Lung (tissue), 12 donors: ENCODE measurements around the gene ZNF324B. TPM values are rescaled to one million over a fixed set of nuclear protein-coding genes. Genes with fewer than 3 reads are reported as not detected.

Experiments used
- ATAC-seq: fragments of 200-7000 bp; cut with Tn5 transposase; one replicate; pipeline ENCODE4 v1.9.1; 2020; ENCODE audit warnings: moderate number of reproducible peaks; ENCODE audit not compliant: insufficient read depth, low FRiP score
- DNase-seq, 3 donors: peaks; one replicate each; pipeline ENCODE4 v3.0.0-alpha.2; 2013 to 2017
- H3K27ac ChIP-seq, 2 donors: one replicate each; pipeline ENCODE4 v1.5.1; 2013; ENCODE audit warnings: mild to moderate bottlenecking in 2 of 2, moderate library complexity in 2 of 2, control low read depth in 1 of 2, inconsistent platforms in 1 of 2, low read depth in 1 of 2, low read length in 1 of 2
- H3K27me3 ChIP-seq, 3 donors: one replicate each; pipeline ENCODE4 v1.5.1; 2013; ENCODE audit warnings: low read length in 2 of 3; ENCODE audit not compliant: control insufficient read depth in 3 of 3, insufficient read depth in 3 of 3
- H3K36me3 ChIP-seq, 4 donors: one replicate each; pipeline ENCODE4 v1.5.1; 2013; ENCODE audit warnings: low read length in 4 of 4, mild to moderate bottlenecking in 1 of 4, moderate library complexity in 1 of 4; ENCODE audit not compliant: control insufficient read depth in 4 of 4, insufficient read depth in 4 of 4
- H3K4me1 ChIP-seq, 5 donors: one replicate each; pipeline ENCODE4 v1.5.1; 2013; ENCODE audit warnings: low read length in 5 of 5, mild to moderate bottlenecking in 2 of 5, moderate library complexity in 1 of 5; ENCODE audit not compliant: control insufficient read depth in 5 of 5, insufficient read depth in 5 of 5
- H3K4me3 ChIP-seq: one replicate; pipeline ENCODE4 v1.5.1; 2013; ENCODE audit warnings: mild to moderate bottlenecking, control low read depth, moderate library complexity
- H3K9ac ChIP-seq, 2 donors: one replicate each; pipeline ENCODE4 v1.5.1; 2013; ENCODE audit warnings: low read length in 2 of 2, control low read depth in 1 of 2; ENCODE audit not compliant: insufficient read depth in 1 of 2
- H3K9me3 ChIP-seq, 4 donors: one replicate each; pipeline ENCODE4 v1.5.1; 2013; ENCODE audit warnings: low read length in 3 of 4, mild to moderate bottlenecking in 1 of 4, moderate library complexity in 1 of 4; ENCODE audit not compliant: control insufficient read depth in 4 of 4, insufficient read depth in 3 of 4
- WGBS, 2 donors: extraction: QIAGEN DNeasy Blood & Tissue Kit; methylation state at CpG; one replicate each; pipeline ENCODE4 v1.1.7; 2013; 5-methylcytosine and 5-hydroxymethylcytosine counted together
- polyA plus RNA-seq, 2 donors: library from polyadenylated mRNA; stranded (reverse); fragments of 200-250 nt; gene quantifications; one replicate each; pipeline ENCODE4 v1.2.1, GENCODE V29; 2013
- total RNA-seq, 2 donors: library from RNA; depleted of rRNA in 1 of 2; stranded (reverse); fragments of >200 nt in 1 of 2; gene quantifications; one replicate each; pipeline ENCODE4 v1.2.1, GENCODE V29; 2014 to 2021
- TF ChIP-seq, protein P1 (sequence below): IDR thresholded peaks from 2 replicates; pipeline ENCODE4 v1.5.1; 2012; ENCODE audit warnings: mild to moderate bottlenecking; ENCODE audit errors: control extremely low read depth, extremely low read depth
- donor health status: control.
- donor health status: control.
- donor health status: Bipolar disorder and iron deficiency.
- donor health status: healthy.
- donor health status: DM: yes; HTN: yes; CAD: no.

ZNF324B gene
- total and polyA plus RNA-seq, 4 donors: 2.8 to 9.3 (median 6.1) TPM

DNA sequence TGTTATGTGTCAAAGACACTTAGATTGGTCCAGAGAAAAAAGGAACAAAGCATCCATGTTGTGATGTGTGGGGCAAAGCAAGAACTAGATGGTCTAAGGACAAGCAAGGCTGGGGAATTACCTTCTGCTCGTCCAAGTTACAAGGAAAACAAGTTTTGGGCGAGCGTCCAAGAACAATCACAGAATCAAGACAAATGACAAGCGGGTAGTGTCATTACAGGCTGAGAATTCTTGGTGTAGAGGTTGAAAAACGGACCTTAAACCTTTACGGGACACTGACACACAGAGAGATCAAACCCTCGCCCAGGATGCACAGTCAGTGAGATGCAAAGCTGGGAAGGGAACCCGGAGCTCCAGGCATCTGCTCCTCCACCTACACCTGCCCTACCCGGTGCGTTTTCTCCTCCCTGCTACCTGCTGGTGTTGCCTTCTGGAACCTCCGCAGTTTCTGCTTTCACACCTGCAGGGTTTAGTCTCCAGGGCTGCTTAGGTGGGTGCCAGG, 515 bp upstream of the ZNF324B start:
- peaks cover 0 to 4% (median 0%) of the 10 kb centered on the region in 5 donors for H3K4me1 ChIP-seq
- H3K9me3 ChIP-seq: peaks cover 0 to 2% (median 0%) of the 10 kb centered on the region in 4 donors
- H3K27me3 ChIP-seq: no peaks in the 10 kb centered on the region
- no peak for ATAC-seq
- TF ChIP-seq, protein P1, sequence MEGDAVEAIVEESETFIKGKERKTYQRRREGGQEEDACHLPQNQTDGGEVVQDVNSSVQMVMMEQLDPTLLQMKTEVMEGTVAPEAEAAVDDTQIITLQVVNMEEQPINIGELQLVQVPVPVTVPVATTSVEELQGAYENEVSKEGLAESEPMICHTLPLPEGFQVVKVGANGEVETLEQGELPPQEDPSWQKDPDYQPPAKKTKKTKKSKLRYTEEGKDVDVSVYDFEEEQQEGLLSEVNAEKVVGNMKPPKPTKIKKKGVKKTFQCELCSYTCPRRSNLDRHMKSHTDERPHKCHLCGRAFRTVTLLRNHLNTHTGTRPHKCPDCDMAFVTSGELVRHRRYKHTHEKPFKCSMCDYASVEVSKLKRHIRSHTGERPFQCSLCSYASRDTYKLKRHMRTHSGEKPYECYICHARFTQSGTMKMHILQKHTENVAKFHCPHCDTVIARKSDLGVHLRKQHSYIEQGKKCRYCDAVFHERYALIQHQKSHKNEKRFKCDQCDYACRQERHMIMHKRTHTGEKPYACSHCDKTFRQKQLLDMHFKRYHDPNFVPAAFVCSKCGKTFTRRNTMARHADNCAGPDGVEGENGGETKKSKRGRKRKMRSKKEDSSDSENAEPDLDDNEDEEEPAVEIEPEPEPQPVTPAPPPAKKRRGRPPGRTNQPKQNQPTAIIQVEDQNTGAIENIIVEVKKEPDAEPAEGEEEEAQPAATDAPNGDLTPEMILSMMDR: no peak
- DNase-seq: peak in 2 of 3 donors; percentile 18 to 36
- peaks cover 0 to 6% (median 2%) of the 10 kb centered on the region in 4 donors for H3K36me3 ChIP-seq
- 7 to 9% methylated on average over 11 of the region's 11 CpGs for WGBS, 2 donors
- peak overlapping the region in 1 of 2 donors; percentile 0 for H3K9ac ChIP-seq
- peak overlapping the region in 1 of 2 donors; percentile 17 for H3K27ac ChIP-seq
- H3K4me3 ChIP-seq: peak overlapping the region; percentile 15

DNA sequence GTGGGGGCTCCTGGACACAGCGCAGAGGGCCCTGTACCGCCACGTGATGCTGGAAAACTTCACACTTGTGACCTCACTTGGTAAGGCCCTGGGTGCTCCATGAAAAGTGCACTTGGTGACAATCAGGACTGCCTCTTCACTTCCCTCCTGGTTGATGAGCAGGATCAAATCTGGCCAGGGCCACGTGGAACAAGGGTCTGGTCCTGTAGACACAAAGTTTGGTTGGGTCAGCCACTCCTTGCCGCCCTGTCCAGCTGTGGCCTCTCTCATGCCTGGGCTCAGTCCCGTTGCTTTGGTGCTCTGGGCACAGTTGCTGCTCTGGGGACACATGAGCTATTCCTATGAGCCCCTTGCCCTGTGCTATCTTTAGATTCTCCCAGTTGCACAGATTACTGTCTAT, 2.3 kb downstream of the ZNF324B start:
- DNase-seq (no peak), ATAC-seq (no peak)
- Histone ChIP-seq H3K27me3 (no peaks in the 10 kb centered on the region), H3K27ac (no peak overlapping the region), H3K9me3 (peaks cover 0 to 2% (median 0%) of the 10 kb centered on the region in 4 donors), H3K4me1 (peaks cover 0 to 4% (median 0%) of the 10 kb centered on the region in 5 donors), H3K9ac (no peak overlapping the region), H3K4me3 (no peak overlapping the region), H3K36me3 (peaks cover 3 to 16% (median 9%) of the 10 kb centered on the region in 4 donors)
- 97% methylated on average over 6 of the region's 6 CpGs for WGBS, 2 donors
- TF ChIP-seq, protein P1: no peak

DNA sequence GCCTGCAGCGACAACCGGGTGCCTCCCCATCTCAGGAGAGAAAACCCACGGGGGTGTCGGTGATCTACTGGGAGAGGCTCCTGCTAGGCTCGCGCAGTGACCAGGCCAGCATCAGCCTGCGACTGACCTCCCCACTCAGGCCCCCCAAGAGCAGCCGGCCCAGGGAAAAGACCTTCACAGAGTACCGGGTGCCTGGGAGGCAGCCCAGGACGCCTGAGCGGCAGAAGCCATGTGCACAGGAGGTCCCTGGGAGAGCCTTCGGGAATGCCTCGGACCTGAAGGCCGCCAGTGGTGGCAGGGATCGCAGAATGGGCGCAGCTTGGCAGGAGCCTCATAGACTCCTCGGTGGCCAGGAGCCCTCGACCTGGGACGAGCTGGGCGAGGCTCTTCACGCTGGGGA, 3.9 kb downstream of the ZNF324B start:
- H3K9ac ChIP-seq: no peak overlapping the region
- ATAC-seq: no peak
- no peaks in the 10 kb centered on the region for H3K9me3 ChIP-seq
- H3K27ac ChIP-seq: no peak overlapping the region
- H3K4me1 ChIP-seq: peaks cover 0 to 4% (median 0%) of the 10 kb centered on the region in 5 donors
- H3K4me3 ChIP-seq: no peak overlapping the region
- H3K36me3 ChIP-seq: peaks cover 3 to 16% (median 10%) of the 10 kb centered on the region in 4 donors
- H3K27me3 ChIP-seq: no peaks in the 10 kb centered on the region
- WGBS, 2 donors: 96% methylated on average over 20 to 21 of the region's 21 CpGs
- DNase-seq: no peak
- TF ChIP-seq, protein P1: no peak

DNA sequence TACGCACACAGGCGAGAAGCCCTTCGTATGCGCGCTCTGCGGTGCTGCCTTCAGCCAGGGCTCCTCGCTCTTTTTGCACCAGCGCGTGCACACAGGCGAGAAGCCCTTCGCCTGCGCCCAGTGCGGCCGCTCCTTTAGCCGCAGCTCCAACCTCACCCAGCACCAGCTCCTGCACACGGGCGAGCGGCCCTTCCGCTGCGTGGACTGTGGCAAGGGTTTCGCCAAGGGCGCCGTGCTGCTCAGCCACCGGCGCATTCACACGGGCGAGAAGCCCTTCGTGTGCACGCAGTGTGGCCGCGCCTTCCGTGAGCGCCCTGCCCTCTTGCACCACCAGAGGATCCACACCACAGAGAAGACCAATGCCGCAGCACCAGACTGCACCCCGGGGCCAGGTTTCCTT, 4.7 kb downstream of the ZNF324B start:
- H3K4me1 ChIP-seq: peaks cover 0 to under 1% (median 0%) of the 10 kb centered on the region in 5 donors
- no peaks in the 10 kb centered on the region for H3K27me3 ChIP-seq
- TF ChIP-seq, protein P1: no peak
- no peak for ATAC-seq
- no peaks in the 10 kb centered on the region for H3K9me3 ChIP-seq
- H3K9ac ChIP-seq: no peak overlapping the region
- no peak for DNase-seq
- WGBS, 2 donors: 97% methylated on average over 35 of the region's 35 CpGs
- H3K27ac ChIP-seq: no peak overlapping the region
- H3K36me3 ChIP-seq: peaks cover 3 to 16% (median 10%) of the 10 kb centered on the region in 4 donors
- no peak overlapping the region for H3K4me3 ChIP-seq
